K562 (cell line): ENCODE results near the gene CNPPD1. TPM values are rescaled to one million over a fixed set of nuclear protein-coding genes. Genes with fewer than 3 reads are reported as not detected.

Experiments
- ATAC-seq: fragments of 200-7000 bp; cut with Tn5 transposase; 3 replicates; pipeline ENCODE4 v1.9.1; 2020; ENCODE audit warnings: moderate library complexity
- BruUV-seq: library from RNA; stranded (reverse); fragments of 400-500 nt; replicated peaks from 2 replicates; lab custom pipeline; 2021; lab: Mats Ljungman, UMichigan
- CTCF ChIA-PET: fragments of 300-600 bp; formaldehyde crosslinking; extraction: SDS; loops from one replicate; lab custom pipeline; 2021; ENCODE audit warnings: low intra/inter-chr PET ratio; lab: Yijun Ruan, JAX
- POLR2A ChIA-PET: fragments of 300-600, 350-650 bp; sonication (Branson Sonifier 250); formaldehyde crosslinking; extraction: SDS; loops from one replicate; lab custom pipeline; 2021; ENCODE audit warnings: antibody characterized with exemption, inconsistent platforms; lab: Yijun Ruan, JAX
- DNase-seq, 4 experiments: peaks; one replicate each; pipeline versions ENCODE4 v3.0.0 to v3.0.0-alpha.2; 2011 to 2018; ENCODE audit warnings: low spot score in 3 of 4, mixed read lengths in 3 of 4; ENCODE audit errors: extremely low read depth in 1 of 4
- FAIRE-seq: peaks from 2 replicates; lab custom pipeline; 2011; peaks lifted over from hg19 to GRCh38; lab: Jason Lieb, UNC
- H2AFZ ChIP-seq: 2 replicates; pipeline ENCODE4 v1.6.0; 2011; ENCODE audit warnings: low read depth, low read length, control low read depth, inconsistent platforms
- H3K27ac ChIP-seq: fragments of 200-600 bp; 3 replicates; pipeline ENCODE4 v1.8.0; 2011; ENCODE audit warnings: low read depth, mild to moderate bottlenecking, control low read depth, inconsistent platforms, low read length, moderate library complexity, mixed read lengths; ENCODE audit errors: extremely low read depth
- H3K27me3 ChIP-seq, 2 experiments: fragments of 300-600 bp in 1 of 2; 2 replicates in 1 of 2; 3 replicates in 1 of 2; pipeline versions ENCODE4 v1.6.0 to v1.8.0; 2011; ENCODE audit warnings: inconsistent platforms in 2 of 2, low read length in 2 of 2, mild to moderate bottlenecking in 1 of 2, mixed read lengths in 1 of 2, moderate library complexity in 1 of 2; ENCODE audit not compliant: control insufficient read depth in 2 of 2, insufficient read depth in 2 of 2
- H3K36me3 ChIP-seq: fragments of 300-600 bp; 3 replicates; pipeline ENCODE4 v1.8.0; 2011; ENCODE audit warnings: mild to moderate bottlenecking, low read length, inconsistent platforms; ENCODE audit not compliant: control insufficient read depth, insufficient read depth
- H3K4me1 ChIP-seq, 2 experiments: fragments of 200-600 bp in 1 of 2; replicated peaks in 1 of 2; 2 replicates in 1 of 2; 3 replicates in 1 of 2; pipeline versions ENCODE4 v1.5.1 to v1.8.0; 2011; ENCODE audit warnings: inconsistent platforms in 2 of 2, low read length in 2 of 2, mild to moderate bottlenecking in 1 of 2, mixed read lengths in 1 of 2, moderate library complexity in 1 of 2; ENCODE audit not compliant: control insufficient read depth in 2 of 2, insufficient read depth in 2 of 2
- H3K4me2 ChIP-seq: 2 replicates; pipeline ENCODE4 v1.6.1; 2011; ENCODE audit warnings: low read length, control low read depth, inconsistent platforms, mixed read lengths; ENCODE audit not compliant: insufficient read depth
- H3K4me3 ChIP-seq: fragments of 200-600 bp; sonication (generic), shearing (Covaris generic); 2 replicates; pipeline ENCODE4 v1.5.1; 2016; ENCODE audit warnings: control low read depth, inconsistent platforms
- H3K79me2 ChIP-seq: fragments of 200-600 bp; 3 replicates; pipeline ENCODE4 v1.8.0; 2011; ENCODE audit warnings: low read length, inconsistent platforms; ENCODE audit not compliant: control insufficient read depth, insufficient read depth
- H3K9ac ChIP-seq, 2 experiments: 2 replicates each; pipeline versions ENCODE4 v1.6.0 to v1.6.1; 2011; ENCODE audit warnings: low read depth in 2 of 2, low read length in 2 of 2, control low read depth in 1 of 2, inconsistent platforms in 1 of 2, mild to moderate bottlenecking in 1 of 2, mixed read lengths in 1 of 2; ENCODE audit not compliant: insufficient read depth in 1 of 2
- H3K9me1 ChIP-seq: one replicate; pipeline ENCODE4 v1.6.0; 2011; ENCODE audit warnings: inconsistent platforms, mild to moderate bottlenecking, low read length, moderate library complexity; ENCODE audit not compliant: control insufficient read depth, insufficient read depth
- H3K9me3 ChIP-seq: replicated peaks from 2 replicates; pipeline ENCODE4 v1.5.1; 2011; ENCODE audit warnings: low read depth, low read length, inconsistent platforms; ENCODE audit not compliant: control insufficient read depth, insufficient read depth
- H4K20me1 ChIP-seq: replicated peaks from 2 replicates; pipeline ENCODE4 v1.6.1; 2011; ENCODE audit warnings: low read length, inconsistent platforms, mixed read lengths; ENCODE audit not compliant: control insufficient read depth, insufficient read depth
- ASH1L ChIP-seq: fragments of 450-650 bp; IDR thresholded peaks from 2 replicates; pipeline ENCODE4 v1.6.1; 2018; ENCODE audit warnings: borderline replicate concordance, mild to moderate bottlenecking, low read depth; ENCODE audit not compliant: partially characterized antibody
- CHD1 ChIP-seq: fragments of 200-600 bp; sonication (generic); IDR thresholded peaks from one replicate; pipeline ENCODE4 v1.6.1; 2012; ENCODE audit warnings: mild to moderate bottlenecking, moderate library complexity, low read length, inconsistent platforms
- CREB1 ChIP-seq, 2 experiments: sonication (generic) in 1 of 2; formaldehyde crosslinking in 1 of 2; IDR thresholded peaks; 2 replicates each; pipeline versions ENCODE4 v1.6.1 to v1.8.0; 2012 to 2022; ENCODE audit warnings: inconsistent platforms in 1 of 2, mild to moderate bottlenecking in 1 of 2, missing genetic modification reagents in 1 of 2, moderate library complexity in 1 of 2
- ETS1 ChIP-seq: conservative IDR thresholded peaks from 2 replicates; pipeline ENCODE4 v1.6.1; 2011; ENCODE audit warnings: low read depth, mild to moderate bottlenecking, low read length; ENCODE audit not compliant: control insufficient read depth
- FUS ChIP-seq: fragments of 200-400 bp; formaldehyde crosslinking; optimal IDR thresholded peaks from 2 replicates; pipeline ENCODE3; 2017; ENCODE audit warnings: low read depth, low read length
- HDAC1 ChIP-seq, 2 experiments: fragments of 450-650 bp; IDR thresholded peaks; 2 replicates each; pipeline ENCODE4 v1.6.1; 2016 to 2017; ENCODE audit warnings: inconsistent platforms in 1 of 2, mild to moderate bottlenecking in 1 of 2, moderate library complexity in 1 of 2
- HDAC2 ChIP-seq: fragments of 450-650 bp; IDR thresholded peaks from 2 replicates; pipeline ENCODE4 v1.6.1; 2016; ENCODE audit warnings: mild to moderate bottlenecking
- NFXL1 ChIP-seq: fragments of 450-650 bp; formaldehyde crosslinking; IDR thresholded peaks from 2 replicates; pipeline ENCODE4 v1.4.0; 2021; ENCODE audit warnings: mild to moderate bottlenecking
- RFX1 ChIP-seq: fragments of 450-650 bp; IDR thresholded peaks from 2 replicates; pipeline ENCODE4 v1.6.1; 2016; ENCODE audit warnings: mild to moderate bottlenecking, moderate library complexity
- SP1 ChIP-seq: sonication (generic); formaldehyde crosslinking; IDR thresholded peaks from 2 replicates; pipeline ENCODE4 v1.8.1; 2022; ENCODE audit warnings: mild to moderate bottlenecking, missing genetic modification reagents
- TGIF2 ChIP-seq: sonication (generic); formaldehyde crosslinking; IDR thresholded peaks from 2 replicates; pipeline ENCODE4 v1.8.1; 2022; ENCODE audit warnings: mild to moderate bottlenecking, missing genetic modification reagents, moderate library complexity
- ZNF197 ChIP-seq: fragments of 200-800 bp; sonication (Bioruptor generic); IDR thresholded peaks from 2 replicates; pipeline ENCODE4 v1.6.1; 2016; ENCODE audit warnings: low read depth, missing genetic modification characterization, missing compliant biosample characterization
- ZNF263 ChIP-seq: sonication (generic); formaldehyde crosslinking; IDR thresholded peaks from 2 replicates; pipeline ENCODE4 v1.8.0; 2022; ENCODE audit warnings: mild to moderate bottlenecking, missing genetic modification reagents, borderline replicate concordance
- WGBS: fragments of 100-300 bp; shearing (Covaris generic); methylation state at CpG from one replicate; pipeline ENCODE4 v1.1.6; 2016; ENCODE audit warnings: low coverage, mixed read lengths; ENCODE audit not compliant: insufficient coverage; ENCODE audit errors: missing lambda C conversion rate; 5-methylcytosine and 5-hydroxymethylcytosine counted together
- in situ Hi-C: fragments of 300-500 bp; cut with MboI; formaldehyde crosslinking; loops from 4 replicates; pipeline ENCODE4 v1.15.0; 2018; ENCODE audit warnings: inconsistent platforms, mixed read lengths
- intact Hi-C: fragments of 100-400 bp; cut with micrococcal nuclease; formaldehyde crosslinking; loops from 2 replicates; pipeline ENCODE4 v1.14.2; 2022
- polyA plus RNA-seq, 8 experiments: library from polyadenylated mRNA; depleted of rRNA in 4 of 8; stranded (reverse) in 5 of 8; unstranded in 3 of 8; fragments of >200 nt; fragmentation: Nextera tagmentation in 2 of 8; fragmentation: Illumina TruSeq in 1 of 8; extraction: Ambion mirVana in 2 of 8; extraction: Trizol in 1 of 8; gene quantifications; 2 replicates each; pipeline versions ENCODE4 v1.2.1 to v1.2.3, GENCODE V29; 2011 to 2014; ENCODE audit warnings: inconsistent platforms in 1 of 8, missing spikeins in 1 of 8
- total RNA-seq, 7 experiments: library from RNA; depleted of rRNA in 6 of 7; stranded (reverse); fragments of >200 nt in 6 of 7; fragmentation: Illumina TruSeq in 2 of 7; extraction: Trizol in 2 of 7; gene quantifications; 2 replicates each; pipeline versions ENCODE4 v1.2.1 to v1.2.3, GENCODE V29; 2011 to 2021; ENCODE audit warnings: low replicate concordance in 1 of 7
- TF ChIP-seq, protein P1 (sequence below): fragments of 450-650 bp; IDR thresholded peaks from 2 replicates; pipeline ENCODE4 v1.6.1; 2016; ENCODE audit warnings: borderline replicate concordance

Gene CNPPD1
- total and polyA plus RNA-seq, 9 of the 15 experiments (the other 6 are each of a cell fraction or from before 2014, with no cell fraction given) = 9.9 to 53.5 (median 27.0) TPM

GRCh38 chr2:219218217-219218731 is 41.5 kb upstream of the CNPPD1 start:
- H3K27me3 ChIP-seq = no peaks in the 10 kb centered on the region
- in situ Hi-C loops = no loop called here
- 2% methylated on average over 10 of the region's 37 CpGs for WGBS
- H3K36me3 ChIP-seq = peaks cover 72% of the 10 kb centered on the region
- H2AFZ ChIP-seq = peak overlapping the region; percentile 75; the same call in 1 of the 2 replicates
- no peaks in the 10 kb centered on the region for H3K9me3 ChIP-seq
- no TSS peak for BruUV-seq
- H3K4me3 ChIP-seq = peak overlapping the region; percentile 58
- H3K4me2 ChIP-seq = peak overlapping the region; percentile 92
- ChIA-PET POLR2A (interaction anchor here (0.6 to 2.2 kb wide), 11 partner anchors 8 to 230 kb away, joined by 3 to 12 read pairs (median 5); partner anchors contain the start of genes ANKZF1, ATG9A, CNPPD1 and GLB1L), CTCF (interaction anchor here (1.5 kb wide), 1 partner anchor 77 kb away, joined by 7 read pairs; no protein-coding TSS in a partner anchor)
- H3K9me1 ChIP-seq = no peaks in the 10 kb centered on the region
- peak overlapping the region; percentile 89 for H3K27ac ChIP-seq
- peaks cover 13 to 53% of the 10 kb centered on the region in 2 experiments; a peak in 4 of 5 replicates for H3K4me1 ChIP-seq
- 0 out of 2 replicates have a peak, but pooled peaks cover 2% of the 10 kb centered on the region for H4K20me1 ChIP-seq
- H3K9ac ChIP-seq = peak overlapping the region; percentile 73 to 89
- DNase-seq (peak in 2 of 4 experiments; percentile 37 to 55), ATAC-seq (peak; percentile 77), FAIRE-seq (no peak)
- intact Hi-C loops = loop anchor here (1.0 to 2.0 kb wide), 4 partner anchors 11 to 61 kb away; partner anchors contain the start of genes ANKZF1, ATG9A, DNAJB2 and NHEJ1
- H3K79me2 ChIP-seq = peaks cover 27% of the 10 kb centered on the region
- TF ChIP-seq SP1 (peak; percentile 5; the same call in 1 of the 2 replicates), CHD1 (peak; percentile 38), ZNF263 (CRISPR knock-in tag) (0 out of 2 replicates have a peak, but pooled peaks have one; percentile 11), FUS (peak; percentile 3), TGIF2 (CRISPR knock-in tag) (0 out of 2 replicates have a peak, but pooled peaks have one; percentile 79), HDAC1 (IDR thresholded peaks at IDR 0.05) (peak in 1 of 2 experiments; percentile 62; a peak in 1 of 4 replicates), ZNF197 (CRISPR knock-in tag) (no peak), HDAC2 (no peak), ASH1L (no peak), NFXL1 (CRISPR knock-in tag) (no peak), ETS1 (0 out of 2 replicates have a peak, but pooled peaks have one; percentile 45), RFX1 (peak; percentile 68), CREB1 (IDR thresholded peaks at IDR 0.05) (no peak; the same call in 1 of the 2 replicates), CREB1 (CRISPR knock-in tag; IDR thresholded peaks at IDR 0.05) (peak; percentile 22; the same call in 1 of the 2 replicates)
- TF ChIP-seq, protein P1, sequence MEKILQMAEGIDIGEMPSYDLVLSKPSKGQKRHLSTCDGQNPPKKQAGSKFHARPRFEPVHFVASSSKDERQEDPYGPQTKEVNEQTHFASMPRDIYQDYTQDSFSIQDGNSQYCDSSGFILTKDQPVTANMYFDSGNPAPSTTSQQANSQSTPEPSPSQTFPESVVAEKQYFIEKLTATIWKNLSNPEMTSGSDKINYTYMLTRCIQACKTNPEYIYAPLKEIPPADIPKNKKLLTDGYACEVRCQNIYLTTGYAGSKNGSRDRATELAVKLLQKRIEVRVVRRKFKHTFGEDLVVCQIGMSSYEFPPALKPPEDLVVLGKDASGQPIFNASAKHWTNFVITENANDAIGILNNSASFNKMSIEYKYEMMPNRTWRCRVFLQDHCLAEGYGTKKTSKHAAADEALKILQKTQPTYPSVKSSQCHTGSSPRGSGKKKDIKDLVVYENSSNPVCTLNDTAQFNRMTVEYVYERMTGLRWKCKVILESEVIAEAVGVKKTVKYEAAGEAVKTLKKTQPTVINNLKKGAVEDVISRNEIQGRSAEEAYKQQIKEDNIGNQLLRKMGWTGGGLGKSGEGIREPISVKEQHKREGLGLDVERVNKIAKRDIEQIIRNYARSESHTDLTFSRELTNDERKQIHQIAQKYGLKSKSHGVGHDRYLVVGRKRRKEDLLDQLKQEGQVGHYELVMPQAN = 0 out of 2 replicates have a peak, but pooled peaks have one; percentile 36
